Stomach smooth muscle (tissue), 2 donors: ENCODE data around the gene ZNHIT3.

Experiments used
- H3K27ac ChIP-seq: one replicate; pipeline ENCODE4 v1.7.0; 2013; ENCODE audit warnings: mild to moderate bottlenecking, low read length, inconsistent platforms
- H3K27me3 ChIP-seq, 2 donors: one replicate each; pipeline ENCODE4 v1.7.0; 2013; ENCODE audit warnings: low read length in 2 of 2; ENCODE audit not compliant: insufficient read depth in 2 of 2, control insufficient read depth in 1 of 2
- H3K36me3 ChIP-seq, 2 donors: one replicate each; pipeline ENCODE4 v1.7.0; 2013; ENCODE audit warnings: low read length in 2 of 2; ENCODE audit not compliant: control insufficient read depth in 2 of 2, insufficient read depth in 2 of 2
- H3K4me1 ChIP-seq: one replicate; pipeline ENCODE4 v1.7.0; 2013; ENCODE audit warnings: low read length; ENCODE audit not compliant: control insufficient read depth, insufficient read depth
- H3K4me3 ChIP-seq, 2 donors: one replicate each; pipeline ENCODE4 v1.7.0; 2013; ENCODE audit warnings: low read length in 2 of 2
- H3K9ac ChIP-seq, 2 donors: one replicate each; pipeline ENCODE4 v1.7.0; 2013; ENCODE audit warnings: low read length in 2 of 2, mild to moderate bottlenecking in 1 of 2
- H3K9me3 ChIP-seq, 2 donors: one replicate each; pipeline ENCODE4 v1.7.0; 2013; ENCODE audit warnings: low read length in 2 of 2; ENCODE audit not compliant: control insufficient read depth in 2 of 2
- donor health status: healthy.
- donor health status: Pancreatic carcinoma.

ZNHIT3 gene

GRCh38 chr17:36533935-36534839 is 47.7 kb downstream of the ZNHIT3 start:
- peak overlapping the region; percentile 94 to 98 for H3K9ac ChIP-seq
- H3K27me3 ChIP-seq: no peaks in the 10 kb centered on the region

GRCh38 chr17:36534840-36535668 is 48.6 kb downstream of the ZNHIT3 start, which contains the start of the genes MYO19 and PIGW:
MYO19 (minus strand) TSS chr17:36534868; CDS start chr17:36532538, 2,330 bp downstream.
PIGW (plus strand) TSS chr17:36534987; CDS start chr17:36537102, 2,115 bp downstream.
- H3K9me3 ChIP-seq: no peaks in the 10 kb centered on the region

More at GRCh38 chr17:36533935-36534839, 47.7 kb downstream of the ZNHIT3 start:
- Histone ChIP-seq H3K4me1 (peaks cover 13% of the 10 kb centered on the region), H3K36me3 (peaks cover 7 to 12% of the 10 kb centered on the region in 2 donors), H3K9me3 (no peaks in the 10 kb centered on the region), H3K27ac (peak overlapping the region; percentile 95), H3K4me3 (peak overlapping the region; percentile 95 to 98)

GRCh38 chr17:36535669-36536081 is 49.2 kb downstream of the ZNHIT3 start:
- Histone ChIP-seq H3K27ac (peak overlapping the region; percentile 95), H3K36me3 (peaks cover 7 to 11% of the 10 kb centered on the region in 2 donors), H3K9ac (peak overlapping the region; percentile 23 to 62), H3K4me3 (peak overlapping the region; percentile 95 to 98), H3K9me3 (no peaks in the 10 kb centered on the region), H3K4me1 (peaks cover 13% of the 10 kb centered on the region), H3K27me3 (no peaks in the 10 kb centered on the region)

More at GRCh38 chr17:36534840-36535668, 48.6 kb downstream of the ZNHIT3 start, which contains the start of the genes MYO19 and PIGW:
- Histone ChIP-seq H3K27me3 (no peaks in the 10 kb centered on the region), H3K4me3 (peak within 1 kb of the TSS; percentile 95 to 98), H3K4me1 (peaks cover 13% of the 10 kb centered on the region), H3K9ac (peak within 1 kb of the TSS; percentile 94 to 98), H3K36me3 (peaks cover 7 to 11% of the 10 kb centered on the region in 2 donors), H3K27ac (peak within 1 kb of the TSS; percentile 95)

DNA sequence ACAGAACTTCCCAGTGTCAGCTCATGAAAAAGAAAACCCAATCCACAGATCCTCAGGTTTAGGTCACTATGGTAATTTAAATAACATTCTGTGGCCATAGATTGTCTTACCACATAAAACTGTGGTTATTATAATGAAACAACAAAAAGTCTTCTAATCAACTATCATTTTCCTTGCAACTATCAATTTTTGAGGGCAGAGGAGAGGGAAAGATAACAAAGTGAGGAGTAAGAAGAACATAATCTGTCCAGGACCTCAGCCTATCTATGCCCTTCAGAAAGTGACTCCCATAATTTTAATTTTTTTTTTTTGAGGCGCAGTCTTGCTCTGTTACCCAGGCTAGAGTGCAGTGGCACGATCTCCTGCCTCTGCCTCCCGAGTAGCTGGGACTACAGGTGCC is 54.2 kb downstream of the ZNHIT3 start:
- Histone ChIP-seq H3K27ac (no peak overlapping the region), H3K9me3 (no peaks in the 10 kb centered on the region), H3K9ac (no peak overlapping the region), H3K36me3 (no peaks in the 10 kb centered on the region), H3K4me3 (no peak overlapping the region), H3K27me3 (no peaks in the 10 kb centered on the region), H3K4me1 (peaks cover 13% of the 10 kb centered on the region)

DNA sequence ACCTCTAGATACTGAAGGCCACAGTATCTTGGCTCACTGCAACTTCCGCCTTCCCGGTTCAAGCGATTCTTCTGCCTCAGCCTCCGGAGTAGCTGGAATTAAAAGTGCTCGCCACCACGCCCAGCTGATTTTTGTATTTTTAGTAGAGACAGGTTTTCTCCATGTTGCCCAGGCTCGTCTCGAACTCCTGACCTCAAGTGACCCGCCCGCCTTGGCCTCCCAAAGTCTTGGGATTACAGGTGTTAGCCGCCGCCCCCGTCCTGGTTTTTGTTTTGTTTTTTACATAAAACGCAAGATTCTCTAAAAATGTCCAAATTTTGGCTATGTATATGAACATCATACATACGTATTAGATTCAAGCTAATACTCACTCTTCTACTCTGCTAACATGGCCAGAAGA is 56.3 kb downstream of the ZNHIT3 start:
- Histone ChIP-seq H3K36me3 (no peaks in the 10 kb centered on the region), H3K9ac (no peak overlapping the region), H3K27ac (no peak overlapping the region), H3K27me3 (no peaks in the 10 kb centered on the region), H3K4me3 (no peak overlapping the region), H3K4me1 (peaks cover 27% of the 10 kb centered on the region), H3K9me3 (no peaks in the 10 kb centered on the region)

DNA sequence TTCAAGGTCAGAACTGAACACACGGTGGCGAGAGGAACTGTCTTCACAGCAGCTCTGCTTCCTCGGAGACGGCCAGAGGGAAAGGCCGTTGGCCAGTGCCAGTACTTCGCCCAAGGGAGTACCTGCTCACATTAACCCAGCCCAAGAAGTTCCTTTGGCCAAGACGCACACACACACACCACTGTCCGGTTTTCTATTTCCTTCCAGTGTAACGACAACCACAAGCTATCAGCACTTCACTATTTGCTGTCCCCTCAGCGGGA is 57.5 kb downstream of the ZNHIT3 start:
- Histone ChIP-seq H3K36me3 (no peaks in the 10 kb centered on the region), H3K27me3 (no peaks in the 10 kb centered on the region), H3K4me3 (peak overlapping the region; percentile 75 to 98), H3K9me3 (no peaks in the 10 kb centered on the region), H3K9ac (peak overlapping the region; percentile 94 to 99), H3K4me1 (peaks cover 32% of the 10 kb centered on the region), H3K27ac (peak overlapping the region; percentile 99)

- Histone ChIP-seq H3K4me1 (peaks cover 32% of the 10 kb centered on the region), H3K27me3 (no peaks in the 10 kb centered on the region), H3K27ac (peak within 1 kb of the TSS; percentile 99)
Measured at GRCh38 chr17:36544307-36545076, 58.0 kb downstream of the ZNHIT3 start, which contains the start of gene GGNBP2. GGNBP2 (plus strand) TSS chr17:36544919; CDS start chr17:36545725, 806 bp downstream.

DNA sequence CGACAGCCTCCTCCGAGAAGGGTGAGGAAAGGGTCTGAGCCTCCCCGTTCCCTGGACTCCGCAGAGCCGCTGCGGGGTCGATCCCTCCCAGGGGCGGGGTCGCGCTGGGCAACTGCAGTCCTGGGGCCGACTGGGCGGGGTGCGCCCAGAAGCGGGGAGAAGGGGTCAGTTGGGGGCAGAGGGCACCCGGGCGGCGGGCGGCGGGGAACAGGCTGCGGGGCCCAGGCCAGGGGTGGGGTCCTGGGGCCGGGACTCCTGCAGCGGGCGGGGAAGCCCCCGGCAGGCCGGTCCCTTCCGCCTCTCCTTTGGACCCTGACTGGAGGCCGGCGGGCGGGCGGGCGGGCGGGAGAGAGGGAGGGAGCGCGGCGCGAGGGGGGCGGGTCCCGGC is 58.6 kb downstream of the ZNHIT3 start:
- peak overlapping the region; percentile 99 for H3K27ac ChIP-seq
- H3K4me1 ChIP-seq: peaks cover 32% of the 10 kb centered on the region
- peak overlapping the region; percentile 86 to 98 for H3K4me3 ChIP-seq
- no peaks in the 10 kb centered on the region for H3K27me3 ChIP-seq
- H3K36me3 ChIP-seq: no peaks in the 10 kb centered on the region
- no peaks in the 10 kb centered on the region for H3K9me3 ChIP-seq
- peak overlapping the region; percentile 94 to 98 for H3K9ac ChIP-seq

More at GRCh38 chr17:36544307-36545076, 58.0 kb downstream of the ZNHIT3 start, which contains the start of gene GGNBP2:
- Histone ChIP-seq H3K4me3 (peak within 1 kb of the TSS; percentile 86 to 98), H3K36me3 (no peaks in the 10 kb centered on the region), H3K9me3 (no peaks in the 10 kb centered on the region), H3K9ac (peak within 1 kb of the TSS; percentile 94 to 99)
